ENCODE results near the gene B3GLCT.

B3GLCT gene

GRCh38 chr13:31267126-31267784 is 67.5 kb downstream of the B3GLCT start:
- Histone ChIP-seq H3K27me3 (ENCODE audit: control insufficient read depth, insufficient read depth, low read length) (no peaks in the 10 kb centered on the region), H3K4me2 (ENCODE audit: low read length) (no peak overlapping the region), H3K27ac (no peak overlapping the region), H3K9ac (no peak overlapping the region), H3K4me1 (no peaks in the 10 kb centered on the region), H3K9me3 (ENCODE audit: control insufficient read depth, low read length) (no peaks in the 10 kb centered on the region), H2AFZ (no peak overlapping the region), H3K36me3 (ENCODE audit: control insufficient read depth, insufficient read depth, low read length) (no peaks in the 10 kb centered on the region), H3K79me2 (no peaks in the 10 kb centered on the region), H3K4me3 (ENCODE audit: low read depth, low read length) (no peak overlapping the region)
- TF ChIP-seq CTCF (IDR thresholded peaks at IDR 0.05) = no peak

GRCh38 chr13:31274390-31274789 is 74.6 kb downstream of the B3GLCT start:
- Histone ChIP-seq H3K27ac (no peak overlapping the region), H3K9me3 (ENCODE audit: control insufficient read depth, low read length) (no peaks in the 10 kb centered on the region), H3K4me3 (ENCODE audit: low read depth, low read length) (no peak overlapping the region), H3K36me3 (ENCODE audit: control insufficient read depth, insufficient read depth, low read length) (no peaks in the 10 kb centered on the region), H3K4me1 (no peaks in the 10 kb centered on the region), H3K27me3 (ENCODE audit: control insufficient read depth, insufficient read depth, low read length) (no peaks in the 10 kb centered on the region), H3K4me2 (ENCODE audit: low read length) (no peak overlapping the region), H3K79me2 (no peaks in the 10 kb centered on the region), H2AFZ (no peak overlapping the region), H3K9ac (no peak overlapping the region)
- no peak for TF ChIP-seq CTCF (IDR thresholded peaks at IDR 0.05)

- Histone ChIP-seq H3K4me1 (no peaks in the 10 kb centered on the region), H3K4me2 (ENCODE audit: low read length) (no peak overlapping the region), H2AFZ (no peak overlapping the region), H3K4me3 (ENCODE audit: low read depth, low read length) (no peak overlapping the region), H3K27ac (no peak overlapping the region), H3K9me3 (ENCODE audit: control insufficient read depth, low read length) (no peaks in the 10 kb centered on the region), H3K79me2 (no peaks in the 10 kb centered on the region), H3K27me3 (ENCODE audit: control insufficient read depth, insufficient read depth, low read length) (no peaks in the 10 kb centered on the region), H3K36me3 (ENCODE audit: control insufficient read depth, insufficient read depth, low read length) (no peaks in the 10 kb centered on the region), H3K9ac (no peak overlapping the region)
- no peak for TF ChIP-seq CTCF (IDR thresholded peaks at IDR 0.05)
Observed at GRCh38 chr13:31276421-31276820, 76.6 kb downstream of the B3GLCT start.

- H3K4me1 ChIP-seq = no peaks in the 10 kb centered on the region
- TF ChIP-seq CTCF (IDR thresholded peaks at IDR 0.05) = no peak
- no peaks in the 10 kb centered on the region for H3K9me3 ChIP-seq (ENCODE audit: control insufficient read depth, low read length)
- no peak overlapping the region for H2AFZ ChIP-seq
- no peak overlapping the region for H3K4me3 ChIP-seq (ENCODE audit: low read depth, low read length)
- H3K36me3 ChIP-seq (ENCODE audit: control insufficient read depth, insufficient read depth, low read length) = no peaks in the 10 kb centered on the region
- H3K79me2 ChIP-seq = no peaks in the 10 kb centered on the region
- no peak overlapping the region for H3K27ac ChIP-seq
- no peak overlapping the region for H3K4me2 ChIP-seq (ENCODE audit: low read length)
- H3K9ac ChIP-seq = no peak overlapping the region
- no peaks in the 10 kb centered on the region for H3K27me3 ChIP-seq (ENCODE audit: control insufficient read depth, insufficient read depth, low read length)
Observed at GRCh38 chr13:31278869-31279268, 79.1 kb downstream of the B3GLCT start.

All from parathyroid adenoma (tissue), 2 donors.